ENCODE measurements around the gene NR3C2. TPM values are rescaled to one million over a fixed set of nuclear protein-coding genes. Genes with fewer than 3 reads are reported as not detected.

Gene NR3C2
- total RNA-seq (2012; rRNA removed): 0.25 and 0.44 TPM in 2 replicates

- H3K27me3 ChIP-seq (ENCODE audit: control insufficient read depth, insufficient read depth, low read length): peaks cover 36% of the 10 kb centered on the region
- H3K9me3 ChIP-seq (replicated peaks; ENCODE audit: low read length): no peaks in the 10 kb centered on the region
- peak within 1 kb of the TSS; percentile 89 for H3K4me3 ChIP-seq (ENCODE audit: low read length)
- H3K4me2 ChIP-seq (ENCODE audit: low read length): peak within 1 kb of the TSS; percentile 96
- no peaks in the 10 kb centered on the region for H3K36me3 ChIP-seq (ENCODE audit: insufficient read depth, low read length)
- H3K9ac ChIP-seq (ENCODE audit: low read depth, low read length): peak within 1 kb of the TSS; percentile 72
- H3K4me1 ChIP-seq (ENCODE audit: control insufficient read depth, insufficient read depth, low read length): peaks cover 19% of the 10 kb centered on the region
These were observed at the start of gene NR3C2 for GRCh38 chr4:148441986-148442831. Gene NR3C2 (minus strand): TSS chr4:148442414.

GRCh38 chr4:148487181-148487580 is 45.0 kb upstream of the NR3C2 start:
- no peak overlapping the region for H3K4me3 ChIP-seq (ENCODE audit: low read length)
- H3K36me3 ChIP-seq (ENCODE audit: insufficient read depth, low read length): no peaks in the 10 kb centered on the region
- no peak overlapping the region for H3K9ac ChIP-seq (ENCODE audit: low read depth, low read length)
- no peaks in the 10 kb centered on the region for H3K9me3 ChIP-seq (replicated peaks; ENCODE audit: low read length)
- H3K27me3 ChIP-seq (ENCODE audit: control insufficient read depth, insufficient read depth, low read length): no peaks in the 10 kb centered on the region
- no peaks in the 10 kb centered on the region for H3K4me1 ChIP-seq (ENCODE audit: control insufficient read depth, insufficient read depth, low read length)
- H3K4me2 ChIP-seq (ENCODE audit: low read length): no peak overlapping the region

DNA sequence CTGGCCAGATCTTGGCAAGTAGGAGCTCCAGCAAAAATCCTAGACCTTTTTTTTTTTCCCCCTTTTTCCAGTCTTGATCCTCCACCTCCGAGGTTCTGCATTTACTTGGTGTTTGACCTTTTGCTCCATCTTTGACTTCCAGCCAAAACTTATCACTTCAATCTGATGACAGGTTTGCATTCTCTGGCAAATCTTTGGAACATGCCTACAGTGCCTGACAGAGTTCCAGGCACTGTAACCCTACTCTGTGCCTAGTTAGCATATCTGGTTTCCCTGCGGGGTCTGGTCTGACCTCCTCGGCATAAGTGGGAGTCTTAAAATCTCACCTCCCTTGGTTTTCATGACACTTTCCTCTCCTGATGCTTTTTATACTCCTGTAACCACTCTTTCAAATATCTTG is 39.4 kb upstream of the NR3C2 start:
- Histone ChIP-seq H3K9ac (ENCODE audit: low read depth, low read length) (no peak overlapping the region), H3K36me3 (ENCODE audit: insufficient read depth, low read length) (no peaks in the 10 kb centered on the region), H3K27me3 (ENCODE audit: control insufficient read depth, insufficient read depth, low read length) (no peaks in the 10 kb centered on the region), H3K9me3 (replicated peaks; ENCODE audit: low read length) (no peaks in the 10 kb centered on the region), H3K4me3 (ENCODE audit: low read length) (no peak overlapping the region), H3K4me1 (ENCODE audit: control insufficient read depth, insufficient read depth, low read length) (no peaks in the 10 kb centered on the region), H3K4me2 (ENCODE audit: low read length) (no peak overlapping the region)

DNA sequence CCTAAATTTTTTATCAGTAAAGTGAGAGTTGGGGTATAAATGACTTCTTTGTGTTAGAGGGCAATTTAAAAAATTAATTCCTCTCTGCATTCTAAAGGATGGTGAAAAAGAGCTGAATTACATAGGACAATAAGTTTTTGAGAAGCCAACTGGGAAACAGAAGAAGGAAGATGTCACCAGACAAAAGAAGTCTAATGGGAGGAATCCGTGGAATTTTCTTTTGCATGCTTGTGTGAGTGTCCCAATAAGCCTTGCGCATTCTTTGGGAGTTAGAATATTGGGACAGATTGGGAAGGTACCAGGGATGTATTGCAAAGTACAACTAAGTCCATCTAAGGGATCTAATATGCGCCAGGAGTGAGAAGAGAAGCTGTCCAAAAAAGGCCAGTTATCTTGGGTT is 35.1 kb upstream of the NR3C2 start:
- Histone ChIP-seq H3K4me1 (ENCODE audit: control insufficient read depth, insufficient read depth, low read length) (no peaks in the 10 kb centered on the region), H3K9ac (ENCODE audit: low read depth, low read length) (no peak overlapping the region), H3K4me3 (ENCODE audit: low read length) (no peak overlapping the region), H3K36me3 (ENCODE audit: insufficient read depth, low read length) (no peaks in the 10 kb centered on the region), H3K27me3 (ENCODE audit: control insufficient read depth, insufficient read depth, low read length) (no peaks in the 10 kb centered on the region), H3K9me3 (replicated peaks; ENCODE audit: low read length) (no peaks in the 10 kb centered on the region), H3K4me2 (ENCODE audit: low read length) (no peak overlapping the region)

DNA sequence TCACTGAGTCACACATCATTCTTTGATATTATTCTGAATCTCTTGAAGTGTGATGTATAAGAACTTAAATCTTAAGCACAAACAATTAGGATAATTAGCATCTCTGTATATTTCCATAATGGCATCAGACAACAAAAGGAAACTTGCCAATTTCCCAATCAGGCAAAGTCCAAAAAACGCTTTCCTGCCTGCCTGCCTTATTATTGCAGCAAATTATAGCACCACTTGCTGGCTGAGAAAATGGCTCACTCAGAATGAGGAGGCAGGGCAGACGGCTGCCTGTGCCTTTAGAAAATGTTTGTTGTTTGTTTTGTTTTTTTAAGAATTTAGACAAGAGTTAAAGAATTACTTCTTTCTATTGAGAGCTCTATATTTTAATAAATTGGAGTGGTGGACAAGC is 27.7 kb upstream of the NR3C2 start:
- H3K9ac ChIP-seq (ENCODE audit: low read depth, low read length): no peak overlapping the region
- H3K9me3 ChIP-seq (replicated peaks; ENCODE audit: low read length): no peaks in the 10 kb centered on the region
- H3K27me3 ChIP-seq (ENCODE audit: control insufficient read depth, insufficient read depth, low read length): no peaks in the 10 kb centered on the region
- H3K36me3 ChIP-seq (ENCODE audit: insufficient read depth, low read length): no peaks in the 10 kb centered on the region
- no peaks in the 10 kb centered on the region for H3K4me1 ChIP-seq (ENCODE audit: control insufficient read depth, insufficient read depth, low read length)
- H3K4me2 ChIP-seq (ENCODE audit: low read length): no peak overlapping the region
- no peak overlapping the region for H3K4me3 ChIP-seq (ENCODE audit: low read length)

GRCh38 chr4:148454835-148455234 is 12.6 kb upstream of the NR3C2 start:
- H3K9ac ChIP-seq (ENCODE audit: low read depth, low read length): no peak overlapping the region
- H3K27me3 ChIP-seq (ENCODE audit: control insufficient read depth, insufficient read depth, low read length): no peaks in the 10 kb centered on the region
- H3K4me3 ChIP-seq (ENCODE audit: low read length): no peak overlapping the region
- no peaks in the 10 kb centered on the region for H3K36me3 ChIP-seq (ENCODE audit: insufficient read depth, low read length)
- H3K9me3 ChIP-seq (replicated peaks; ENCODE audit: low read length): no peaks in the 10 kb centered on the region
- no peaks in the 10 kb centered on the region for H3K4me1 ChIP-seq (ENCODE audit: control insufficient read depth, insufficient read depth, low read length)
- no peak overlapping the region for H3K4me2 ChIP-seq (ENCODE audit: low read length)

DNA sequence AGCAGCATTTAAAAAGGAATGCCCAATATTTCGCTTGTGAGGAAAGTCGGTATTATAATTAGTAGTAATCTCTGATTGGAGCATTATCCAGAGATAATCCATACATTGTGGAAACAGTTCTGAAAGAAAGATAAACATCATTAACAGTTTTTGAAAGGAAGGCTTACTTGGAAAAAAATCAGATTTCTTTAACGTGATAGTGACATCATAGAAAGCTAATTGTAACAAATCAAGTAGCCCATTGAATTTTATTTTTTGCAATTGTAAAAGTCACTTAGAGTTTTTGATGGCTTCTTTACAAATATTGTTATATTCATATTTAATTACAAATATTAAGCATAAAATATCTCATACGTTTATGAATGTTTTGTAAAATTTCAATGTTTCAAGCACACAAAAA is 11.6 kb upstream of the NR3C2 start:
- Histone ChIP-seq H3K36me3 (ENCODE audit: insufficient read depth, low read length) (no peaks in the 10 kb centered on the region), H3K27me3 (ENCODE audit: control insufficient read depth, insufficient read depth, low read length) (no peaks in the 10 kb centered on the region), H3K9ac (ENCODE audit: low read depth, low read length) (no peak overlapping the region)

DNA sequence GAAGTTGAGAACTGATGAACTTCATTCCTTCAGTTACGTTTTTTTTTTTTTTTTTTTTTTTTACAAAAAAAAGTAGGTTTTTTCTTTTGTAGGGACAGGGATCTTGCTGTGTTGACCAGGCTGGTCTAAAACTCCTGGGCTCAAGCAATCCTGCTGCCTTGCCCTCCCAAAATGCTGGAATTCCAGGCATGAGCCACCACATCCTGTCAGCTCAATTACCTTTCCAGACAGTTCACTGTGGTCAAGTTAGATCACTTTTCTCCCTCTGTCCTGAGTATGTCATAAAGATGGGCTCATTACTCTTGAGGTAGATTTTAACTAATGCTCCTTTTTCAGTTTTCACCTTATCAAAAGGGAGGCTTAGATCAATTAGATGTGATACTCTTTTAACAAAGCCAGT is 10.8 kb upstream of the NR3C2 start:
- no peak overlapping the region for H3K4me3 ChIP-seq (ENCODE audit: low read length)
- H3K4me1 ChIP-seq (ENCODE audit: control insufficient read depth, insufficient read depth, low read length): no peaks in the 10 kb centered on the region
- no peaks in the 10 kb centered on the region for H3K36me3 ChIP-seq (ENCODE audit: insufficient read depth, low read length)
- no peak overlapping the region for H3K9ac ChIP-seq (ENCODE audit: low read depth, low read length)
- no peaks in the 10 kb centered on the region for H3K9me3 ChIP-seq (replicated peaks; ENCODE audit: low read length)
- H3K4me2 ChIP-seq (ENCODE audit: low read length): no peak overlapping the region
- H3K27me3 ChIP-seq (ENCODE audit: control insufficient read depth, insufficient read depth, low read length): no peaks in the 10 kb centered on the region

More for the DNA sequence above, 11.6 kb upstream of the NR3C2 start:
- no peak overlapping the region for H3K4me3 ChIP-seq (ENCODE audit: low read length)
- H3K9me3 ChIP-seq (replicated peaks; ENCODE audit: low read length): no peaks in the 10 kb centered on the region
- no peak overlapping the region for H3K4me2 ChIP-seq (ENCODE audit: low read length)
- no peaks in the 10 kb centered on the region for H3K4me1 ChIP-seq (ENCODE audit: control insufficient read depth, insufficient read depth, low read length)

GRCh38 chr4:148449921-148450320 is 7.7 kb upstream of the NR3C2 start:
- H3K4me3 ChIP-seq (ENCODE audit: low read length): no peak overlapping the region
- H3K27me3 ChIP-seq (ENCODE audit: control insufficient read depth, insufficient read depth, low read length): peaks cover 14% of the 10 kb centered on the region
- peaks cover 10% of the 10 kb centered on the region for H3K4me1 ChIP-seq (ENCODE audit: control insufficient read depth, insufficient read depth, low read length)

GRCh38 chr4:148448141-148448540 is 5.9 kb upstream of the NR3C2 start:
- H3K9ac ChIP-seq (ENCODE audit: low read depth, low read length): no peak overlapping the region

More at GRCh38 chr4:148449921-148450320, 7.7 kb upstream of the NR3C2 start:
- no peak overlapping the region for H3K9ac ChIP-seq (ENCODE audit: low read depth, low read length)
- H3K36me3 ChIP-seq (ENCODE audit: insufficient read depth, low read length): no peaks in the 10 kb centered on the region
- no peak overlapping the region for H3K4me2 ChIP-seq (ENCODE audit: low read length)
- H3K9me3 ChIP-seq (replicated peaks; ENCODE audit: low read length): no peaks in the 10 kb centered on the region

DNA sequence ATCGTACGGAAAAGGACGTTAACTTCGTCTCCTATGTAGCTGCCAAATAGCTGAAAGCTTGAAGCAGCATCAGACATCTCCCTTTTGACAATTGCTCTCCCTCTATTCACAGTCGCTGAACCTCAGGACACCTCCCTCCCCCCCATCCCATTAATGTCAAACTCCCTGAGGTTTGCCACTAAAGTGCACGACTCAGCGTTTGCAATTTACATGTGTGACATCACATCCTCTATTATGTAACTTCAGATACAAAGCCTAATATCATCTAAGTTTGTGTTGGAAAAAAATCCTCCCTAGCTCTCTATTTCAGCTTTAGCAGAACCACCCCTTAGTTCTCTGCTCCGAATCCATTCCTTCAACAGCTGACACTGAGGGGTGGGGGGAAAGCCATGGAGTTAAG is 5.5 kb upstream of the NR3C2 start:
- Histone ChIP-seq H3K27me3 (ENCODE audit: control insufficient read depth, insufficient read depth, low read length) (peaks cover 18% of the 10 kb centered on the region), H3K4me3 (ENCODE audit: low read length) (peak overlapping the region; percentile 54), H3K4me1 (ENCODE audit: control insufficient read depth, insufficient read depth, low read length) (peaks cover 15% of the 10 kb centered on the region), H3K4me2 (ENCODE audit: low read length) (peak overlapping the region; percentile 69), H3K9me3 (replicated peaks; ENCODE audit: low read length) (no peaks in the 10 kb centered on the region), H3K36me3 (ENCODE audit: insufficient read depth, low read length) (no peaks in the 10 kb centered on the region), H3K9ac (ENCODE audit: low read depth, low read length) (no peak overlapping the region)

More at GRCh38 chr4:148448141-148448540, 5.9 kb upstream of the NR3C2 start:
- no peaks in the 10 kb centered on the region for H3K36me3 ChIP-seq (ENCODE audit: insufficient read depth, low read length)
- H3K27me3 ChIP-seq (ENCODE audit: control insufficient read depth, insufficient read depth, low read length): peaks cover 18% of the 10 kb centered on the region
- H3K4me3 ChIP-seq (ENCODE audit: low read length): no peak overlapping the region
- H3K4me1 ChIP-seq (ENCODE audit: control insufficient read depth, insufficient read depth, low read length): peaks cover 15% of the 10 kb centered on the region
- H3K9me3 ChIP-seq (replicated peaks; ENCODE audit: low read length): no peaks in the 10 kb centered on the region
- H3K4me2 ChIP-seq (ENCODE audit: low read length): no peak overlapping the region

- peak overlapping the region; percentile 48 for H3K9ac ChIP-seq (ENCODE audit: low read depth, low read length)
- peaks cover 25% of the 10 kb centered on the region for H3K27me3 ChIP-seq (ENCODE audit: control insufficient read depth, insufficient read depth, low read length)
- H3K9me3 ChIP-seq (replicated peaks; ENCODE audit: low read length): no peaks in the 10 kb centered on the region
- H3K4me1 ChIP-seq (ENCODE audit: control insufficient read depth, insufficient read depth, low read length): peaks cover 19% of the 10 kb centered on the region
- no peaks in the 10 kb centered on the region for H3K36me3 ChIP-seq (ENCODE audit: insufficient read depth, low read length)
- peak overlapping the region; percentile 89 for H3K4me3 ChIP-seq (ENCODE audit: low read length)
- peak overlapping the region; percentile 96 for H3K4me2 ChIP-seq (ENCODE audit: low read length)
These were observed 3.7 kb upstream of the NR3C2 start for GRCh38 chr4:148445860-148446330.

Data from skeletal muscle satellite cell (primary cell).